CD14-positive monocyte (primary cell): Measurements from ENCODE around the gene DOCK10. TPM values are rescaled to one million over a fixed set of nuclear protein-coding genes. Genes with fewer than 3 reads are reported as not detected.
A peak's percentile ranks its signal among the peaks of the same experiment; 100 is the strongest.

Source experiments
- DNase-seq, 3 donors: peaks; one replicate each; pipeline ENCODE4 v3.0.0-alpha.2; 2011 to 2022
- H2AFZ ChIP-seq: 2 replicates; pipeline ENCODE4 v1.6.0; 2012; ENCODE audit warnings: mild to moderate bottlenecking, low read depth, low read length, inconsistent platforms; ENCODE audit not compliant: insufficient read depth, poor library complexity, severe bottlenecking
- H3K27ac ChIP-seq, 2 donors: 1 replicate in 1 of 2; 2 replicates in 1 of 2; pipeline ENCODE4 v1.5.1; 2012 to 2013; ENCODE audit warnings: low read length in 2 of 2, control low read depth in 1 of 2, inconsistent platforms in 1 of 2, low read depth in 1 of 2, mild to moderate bottlenecking in 1 of 2
- H3K27me3 ChIP-seq, 2 donors: one replicate each; pipeline versions ENCODE4 v1.6.0 to v1.6.1; 2011 to 2013; ENCODE audit warnings: low read length in 2 of 2; ENCODE audit not compliant: control insufficient read depth in 2 of 2, insufficient read depth in 2 of 2
- H3K36me3 ChIP-seq, 2 donors: replicated peaks in 1 of 2; 1 replicate in 1 of 2; 2 replicates in 1 of 2; pipeline versions ENCODE4 v1.5.1 to v1.6.1; 2012 to 2013; ENCODE audit warnings: low read length in 2 of 2, control low read depth in 1 of 2, inconsistent platforms in 1 of 2, mild to moderate bottlenecking in 1 of 2; ENCODE audit not compliant: insufficient read depth in 2 of 2, control insufficient read depth in 1 of 2
- H3K4me1 ChIP-seq, 2 donors: 1 replicate in 1 of 2; 2 replicates in 1 of 2; pipeline versions ENCODE4 v1.5.1 to v1.6.1; 2012 to 2013; ENCODE audit warnings: low read length in 2 of 2, control low read depth in 1 of 2, inconsistent platforms in 1 of 2, mild to moderate bottlenecking in 1 of 2, moderate library complexity in 1 of 2; ENCODE audit not compliant: insufficient read depth in 2 of 2, control insufficient read depth in 1 of 2
- H3K4me2 ChIP-seq: replicated peaks from 2 replicates; pipeline ENCODE3; 2012; ENCODE audit warnings: low read length, moderate library complexity, mild to moderate bottlenecking; ENCODE audit not compliant: poor library complexity, severe bottlenecking; ENCODE audit errors: extremely low read depth
- H3K4me3 ChIP-seq, 3 experiments: fragments of 200-600 bp in 1 of 3; sonication (generic) in 1 of 3; replicated peaks in 1 of 3; 1 replicate in 2 of 3; 2 replicates in 1 of 3; pipeline ENCODE4 v1.5.1; 2011 to 2013; ENCODE audit warnings: low read length in 3 of 3, mild to moderate bottlenecking in 3 of 3, control low read depth in 2 of 3, low read depth in 2 of 3, inconsistent platforms in 1 of 3, moderate library complexity in 1 of 3
- H3K79me2 ChIP-seq: 2 replicates; pipeline ENCODE4 v1.6.0; 2012; ENCODE audit warnings: mild to moderate bottlenecking, control low read depth, inconsistent platforms, low read length, moderate library complexity; ENCODE audit not compliant: insufficient read depth
- H3K9ac ChIP-seq: 2 replicates; pipeline ENCODE4 v1.6.0; 2017; ENCODE audit warnings: low read length, mild to moderate bottlenecking; ENCODE audit not compliant: insufficient read depth, poor library complexity, severe bottlenecking
- H3K9me3 ChIP-seq, 2 donors: replicated peaks in 1 of 2; 1 replicate in 1 of 2; 2 replicates in 1 of 2; pipeline versions ENCODE4 v1.5.1 to v1.6.1; 2012 to 2013; ENCODE audit warnings: low read length in 2 of 2, control low read depth in 1 of 2; ENCODE audit not compliant: control insufficient read depth in 1 of 2, insufficient read depth in 1 of 2
- H4K20me1 ChIP-seq: 2 replicates; pipeline ENCODE4 v1.6.0; 2012; ENCODE audit warnings: mild to moderate bottlenecking, low read length, control low read depth, moderate library complexity; ENCODE audit not compliant: insufficient read depth
- H3K27ac Mint-ChIP-seq, 7 donors: one replicate each; pipeline ENCODE4 v1.8.0; 2020; ENCODE audit warnings: mild to moderate bottlenecking in 7 of 7, mixed read lengths in 7 of 7, moderate library complexity in 6 of 7, inconsistent platforms in 2 of 7
- H3K27me3 Mint-ChIP-seq, 3 donors: one replicate each; pipeline ENCODE4 v1.8.0; 2021 to 2022; ENCODE audit warnings: low read depth in 3 of 3, mild to moderate bottlenecking in 3 of 3, mixed read lengths in 3 of 3, moderate library complexity in 3 of 3, inconsistent platforms in 1 of 3
- H3K36me3 Mint-ChIP-seq, 2 donors: one replicate each; pipeline ENCODE4 v1.8.0; 2020; ENCODE audit warnings: mixed read lengths in 2 of 2, inconsistent platforms in 1 of 2, mild to moderate bottlenecking in 1 of 2
- H3K4me1 Mint-ChIP-seq: one replicate; pipeline ENCODE4 v1.8.0; 2020; ENCODE audit warnings: mild to moderate bottlenecking, mixed read lengths
- H3K4me3 Mint-ChIP-seq, 2 donors: one replicate each; pipeline ENCODE4 v1.8.0; 2020; ENCODE audit warnings: mild to moderate bottlenecking in 2 of 2, mixed read lengths in 2 of 2, moderate library complexity in 1 of 2
- H3K9me3 Mint-ChIP-seq, 7 donors: one replicate each; pipeline ENCODE4 v1.8.0; 2020 to 2022; ENCODE audit warnings: mixed read lengths in 7 of 7, mild to moderate bottlenecking in 6 of 7, moderate library complexity in 6 of 7, inconsistent platforms in 2 of 7
- CTCF ChIP-seq: fragments of 200-600 bp; IDR thresholded peaks from one replicate; pipeline ENCODE4 v1.8.0; 2022; ENCODE audit warnings: antibody characterized with exemption, mild to moderate bottlenecking
- WGBS: methylation state at CpG from one replicate; pipeline ENCODE4 v1.1.5; 2013; ENCODE audit warnings: missing lambda C conversion rate; ENCODE audit not compliant: insufficient coverage; 5-methylcytosine and 5-hydroxymethylcytosine counted together
- intact Hi-C, 2 donors: fragments of 100-400 bp; cut with micrococcal nuclease; formaldehyde crosslinking; loops; one replicate each; pipeline versions ENCODE4 v1.15.0 to v1.15.1; 2023
- polyA plus RNA-seq, 3 donors: library from polyadenylated mRNA; depleted of rRNA in 1 of 3; unstranded in 2 of 3; stranded (reverse) in 1 of 3; fragments of 300-500 nt in 2 of 3; fragments of >200 nt in 1 of 3; fragmentation: Illumina TruSeq in 2 of 3; gene quantifications; 1 replicate in 2 of 3; 2 replicates in 1 of 3; pipeline ENCODE4 v1.2.3, GENCODE V29; 2012 to 2021

DOCK10 gene
- polyA plus RNA-seq, 3 donors, result 9.5 to 30.9 (median 16.5) TPM

- no peak for DNase-seq
- 71% methylated on average over 5 of the region's 5 CpGs for WGBS
- Mint-ChIP-seq H3K27me3 (no peaks in the 10 kb centered on the region), H3K9me3 (no peaks in the 10 kb centered on the region), H3K36me3 (peaks cover 5 to 8% of the 10 kb centered on the region in 2 donors), H3K4me1 (peaks cover 20% of the 10 kb centered on the region), H3K27ac (no peak overlapping the region), H3K4me3 (no peak overlapping the region)
- intact Hi-C loops, result no loop called here
- Histone ChIP-seq H4K20me1 (peaks cover 3% of the 10 kb centered on the region), H2AFZ (no peak overlapping the region), H3K36me3 (no peaks in the 10 kb centered on the region), H3K4me2 (no peak overlapping the region), H3K79me2 (peaks cover 72% of the 10 kb centered on the region), H3K27ac (no peak overlapping the region), H3K27me3 (no peaks in the 10 kb centered on the region), H3K9me3 (no peaks in the 10 kb centered on the region), H3K4me3 (no peak overlapping the region), H3K9ac (no peak overlapping the region), H3K4me1 (no peaks in the 10 kb centered on the region)
- no peak for TF ChIP-seq CTCF
Measured at GRCh38 chr2:224970311-224970710, 72.0 kb downstream of the DOCK10 start.

GRCh38 chr2:224969633-224970260, 72.5 kb downstream of the DOCK10 start:
- no peaks in the 10 kb centered on the region for H3K4me1 ChIP-seq
- Mint-ChIP-seq H3K27ac (peak overlapping the region in 1 of 7 donors; percentile 20), H3K4me1 (peaks cover 20% of the 10 kb centered on the region), H3K27me3 (no peaks in the 10 kb centered on the region), H3K9me3 (no peaks in the 10 kb centered on the region), H3K36me3 (peaks cover under 1 to 8% of the 10 kb centered on the region in 2 donors), H3K4me3 (no peak overlapping the region)
- no peak for DNase-seq
- intact Hi-C loops, result no loop called here
- no peak overlapping the region for H3K27ac ChIP-seq
- no peaks in the 10 kb centered on the region for H3K36me3 ChIP-seq
- no peak overlapping the region for H2AFZ ChIP-seq
- no peak for TF ChIP-seq CTCF
- H3K4me3 ChIP-seq, result no peak overlapping the region
- WGBS, result 100% methylated on average over 1 of the region's 4 CpGs
- no peaks in the 10 kb centered on the region for H3K9me3 ChIP-seq
- H3K27me3 ChIP-seq, result no peaks in the 10 kb centered on the region
- H3K4me2 ChIP-seq, result no peak overlapping the region
- H3K79me2 ChIP-seq, result peaks cover 77% of the 10 kb centered on the region
- H4K20me1 ChIP-seq, result peaks cover 3% of the 10 kb centered on the region
- H3K9ac ChIP-seq, result no peak overlapping the region
